Stimulated activated CD4-positive, alpha-beta T cell treated with anti-CD3 and anti-CD28 coated beads, Interleukin-15, amount 100 ng/mL, for 48 hours (primary cell): Measurements from ENCODE around the gene DCAF12.

Experiments
- DNase-seq, 2 donors: peaks; one replicate each; pipeline ENCODE4 v3.0.0-alpha.2; 2020; ENCODE audit warnings: low read depth in 2 of 2

Gene DCAF12

DNA sequence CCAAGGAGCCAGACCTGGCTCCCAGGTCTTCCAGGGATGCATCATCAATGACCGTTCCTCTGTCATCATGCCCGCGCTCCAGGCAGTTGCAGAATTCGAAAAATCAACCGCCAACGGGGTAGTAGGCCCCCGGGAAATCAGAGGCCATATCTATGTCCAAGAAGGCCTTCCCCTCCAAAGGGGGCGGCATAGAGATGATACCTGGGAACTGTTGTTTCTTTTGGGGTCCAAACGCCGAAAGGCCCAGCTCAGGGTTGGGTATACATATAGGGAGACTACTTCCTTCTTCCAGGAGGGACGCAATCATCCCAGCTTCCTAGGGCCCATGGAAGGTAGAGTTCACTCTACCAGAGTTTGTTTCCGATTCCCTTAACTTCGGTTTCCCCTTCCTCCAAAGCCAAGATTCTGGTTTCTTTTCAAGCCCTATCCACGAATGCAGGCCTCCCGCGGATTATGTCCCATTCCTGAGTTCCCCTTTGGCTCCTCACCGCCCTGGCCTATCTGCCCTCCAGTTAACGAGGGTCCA lies 754 bp downstream of the DCAF12 start:
- DNase-seq = no peak

DNA sequence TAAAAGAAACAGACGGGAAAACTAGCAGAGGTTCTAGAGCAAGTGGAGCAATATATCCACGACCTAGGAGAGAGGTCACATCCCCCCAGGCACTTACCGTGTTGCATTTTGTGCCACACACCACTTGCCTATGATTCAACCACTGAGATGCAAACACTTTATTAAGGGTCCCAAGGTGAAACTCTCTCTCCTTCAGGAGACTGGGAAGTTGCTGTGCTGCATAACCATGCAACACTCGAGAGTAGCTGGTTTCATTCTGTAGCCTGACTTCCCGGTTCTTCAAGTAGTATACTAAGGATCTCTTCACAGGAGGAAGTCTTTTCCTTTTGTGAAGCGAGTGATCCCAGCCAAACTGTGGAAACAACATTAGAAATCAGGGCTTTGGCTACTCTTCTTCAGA lies 1.6 kb downstream of the DCAF12 start:
- no peak for DNase-seq

DNA sequence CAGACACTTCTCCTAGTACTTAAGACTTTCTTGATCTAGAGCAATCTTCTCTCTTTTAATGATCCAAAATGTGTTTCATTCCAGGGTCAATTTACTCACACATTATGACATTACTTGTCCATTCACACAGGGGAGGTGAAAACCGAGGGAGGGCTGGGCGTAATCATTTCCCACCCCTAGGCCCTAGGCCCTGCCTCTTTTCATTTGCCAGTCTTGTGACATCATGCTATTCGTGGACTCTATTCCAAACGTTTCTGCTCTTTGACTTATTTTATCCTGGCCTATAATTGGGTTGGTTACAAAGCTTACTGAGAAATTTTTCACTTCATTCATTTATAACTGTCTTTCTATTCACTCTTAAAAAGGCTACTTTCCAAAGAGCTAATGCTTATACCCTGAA lies 2.4 kb downstream of the DCAF12 start:
- no peak for DNase-seq

DNA sequence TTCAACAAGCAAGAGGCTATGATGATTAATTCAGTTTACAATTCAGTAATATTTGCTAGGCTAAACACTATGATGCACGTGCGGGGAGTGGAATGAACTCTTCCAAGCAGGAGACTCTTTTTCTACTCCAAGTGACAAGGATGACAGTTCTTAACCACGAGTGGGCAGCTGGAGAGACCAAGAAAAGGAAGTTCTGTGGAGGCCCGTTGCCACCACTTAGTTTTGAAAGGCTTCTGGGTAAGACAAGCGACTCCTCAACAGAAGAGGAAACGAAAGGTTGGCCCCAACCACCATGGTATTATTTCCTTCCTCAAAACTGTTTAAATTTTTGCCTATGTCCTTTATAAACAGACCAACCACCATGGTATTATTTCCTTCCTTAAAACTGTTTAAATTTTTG lies 2.8 kb downstream of the DCAF12 start:
- DNase-seq = no peak

DNA sequence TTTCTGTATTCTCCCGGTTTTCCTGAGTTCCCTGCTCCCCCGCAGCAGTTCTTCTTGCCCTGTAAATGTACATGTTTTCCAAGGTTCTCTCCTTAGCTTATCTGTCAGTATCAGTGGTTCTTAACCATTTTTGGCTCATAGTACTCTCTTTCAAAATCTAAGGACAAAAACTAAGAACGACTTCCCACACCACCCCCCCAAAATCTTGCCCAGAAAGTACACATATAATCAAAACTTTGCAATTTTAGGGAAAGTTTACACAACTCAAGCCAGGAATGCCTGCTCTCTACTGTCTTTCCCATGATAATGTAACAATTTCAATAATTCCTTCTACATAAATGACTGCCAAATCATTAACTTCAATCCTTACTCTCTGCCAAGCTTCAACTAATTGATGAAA lies 4.5 kb downstream of the DCAF12 start:
- no peak for DNase-seq

DNA sequence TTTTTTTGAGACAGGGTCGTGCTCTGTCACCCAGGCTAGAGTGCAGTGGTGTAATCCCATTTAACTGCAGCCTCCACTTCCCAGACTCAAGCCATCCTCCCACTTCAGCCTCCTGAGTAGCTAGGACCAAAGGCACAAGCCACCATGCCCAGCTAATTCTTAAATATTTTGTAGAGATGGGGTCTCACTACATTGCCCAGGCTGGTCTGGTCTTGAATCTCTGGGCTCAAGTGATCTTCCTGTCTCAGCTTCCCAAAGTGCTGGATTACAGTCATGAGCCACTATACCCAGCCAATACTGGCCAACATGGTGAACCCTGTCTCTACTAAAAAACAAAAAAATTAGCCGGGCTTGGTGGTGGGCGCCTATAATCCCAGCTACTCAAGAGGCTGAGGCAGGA lies 6.8 kb downstream of the DCAF12 start:
- DNase-seq = no peak

DNA sequence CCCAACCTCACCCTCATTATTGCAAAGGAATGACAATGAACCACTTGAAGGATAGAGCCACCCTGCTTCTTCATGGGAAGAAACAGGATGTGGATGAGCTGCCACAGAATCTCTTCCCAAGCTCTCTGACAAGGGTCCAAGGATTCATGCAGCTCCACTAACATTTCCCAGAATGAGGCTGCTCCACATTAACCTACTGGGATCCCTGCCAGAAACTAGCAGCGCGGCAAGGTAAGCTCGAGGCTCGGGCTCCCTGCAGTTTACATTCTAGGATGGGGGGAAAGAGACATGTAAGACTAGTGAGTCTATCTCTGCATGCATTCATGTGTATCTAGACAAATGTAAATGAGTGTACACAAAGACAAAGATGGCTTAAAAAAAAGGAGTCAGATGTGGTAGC lies 12.1 kb downstream of the DCAF12 start:
- DNase-seq = no peak

DNA sequence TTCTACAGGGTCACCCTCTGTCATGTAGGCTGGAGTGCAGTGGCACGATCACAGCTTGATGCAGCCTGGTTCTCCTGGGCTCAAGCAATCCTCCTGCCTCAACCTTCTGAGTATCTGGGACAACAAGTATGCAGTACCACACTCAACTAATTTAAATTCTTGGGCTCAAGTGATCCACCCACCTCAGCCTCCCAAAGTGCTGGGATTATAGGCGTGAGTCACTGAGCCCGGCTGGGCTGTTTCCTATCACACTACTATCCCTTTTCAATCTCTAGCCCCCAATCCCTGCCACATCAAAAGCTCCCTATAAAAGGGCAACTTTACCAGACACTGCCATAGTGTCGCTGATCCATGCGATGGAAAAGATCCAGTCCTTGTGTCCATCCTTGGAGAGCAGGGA lies 20.4 kb downstream of the DCAF12 start:
- no peak for DNase-seq

DNA sequence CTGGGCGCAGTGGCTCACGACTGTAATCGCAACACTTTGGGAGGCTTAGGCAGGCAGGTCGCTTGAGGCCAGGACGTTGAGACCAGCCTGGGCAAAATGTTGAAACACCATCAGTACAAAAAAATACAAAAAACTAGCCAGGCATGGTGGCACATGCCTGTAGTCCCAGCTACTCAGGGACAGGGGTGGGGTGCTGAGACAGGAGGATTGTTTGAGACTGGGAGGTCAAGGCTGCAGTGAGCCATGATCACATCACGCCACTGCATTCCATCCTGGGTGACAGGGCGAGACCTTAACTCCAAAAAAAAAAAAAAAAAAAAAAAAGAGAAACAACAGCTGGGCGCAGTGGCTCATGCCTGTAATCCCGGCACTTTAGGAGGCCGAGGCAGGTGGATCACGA lies 23.7 kb downstream of the DCAF12 start:
- no peak for DNase-seq

DNA sequence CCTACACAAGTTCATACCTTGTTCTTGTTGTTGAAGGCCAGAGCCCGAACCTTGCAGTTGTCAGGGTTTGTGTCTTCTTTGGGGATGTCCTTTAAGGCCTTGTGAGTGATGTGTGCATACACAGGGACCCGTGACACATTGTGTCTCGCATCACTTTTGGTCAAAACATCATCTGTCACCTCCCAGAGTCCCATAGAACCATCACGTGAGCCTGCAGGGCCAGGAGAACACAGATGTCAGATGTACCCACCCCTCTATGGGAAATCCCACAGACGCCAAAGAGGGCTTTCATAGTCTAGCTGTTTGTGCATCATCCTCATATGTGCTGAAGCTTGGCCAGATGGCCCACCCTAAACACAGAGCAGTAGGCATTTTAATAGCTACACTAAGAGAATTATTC lies 28.2 kb downstream of the DCAF12 start:
- DNase-seq = no peak

DNA sequence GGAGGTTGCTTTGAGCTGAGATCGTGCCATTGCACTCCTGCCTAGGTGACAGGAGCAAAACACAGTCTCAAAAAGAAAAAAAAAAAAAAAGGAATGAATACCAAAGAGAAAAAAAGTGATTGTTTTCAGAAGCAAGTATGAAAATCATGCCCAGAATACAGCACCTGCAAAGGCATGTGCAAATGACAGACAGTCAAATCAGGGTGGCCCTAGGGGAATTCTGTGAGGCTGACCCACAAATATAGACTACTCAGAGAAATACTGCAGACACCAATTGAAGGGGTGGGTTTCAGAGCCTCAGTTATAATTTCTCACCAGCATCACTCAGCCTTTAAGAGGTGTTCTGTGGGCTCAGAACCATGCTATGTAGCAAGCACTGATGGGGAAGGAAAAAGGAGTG lies 28.6 kb downstream of the DCAF12 start:
- DNase-seq = no peak

DNA sequence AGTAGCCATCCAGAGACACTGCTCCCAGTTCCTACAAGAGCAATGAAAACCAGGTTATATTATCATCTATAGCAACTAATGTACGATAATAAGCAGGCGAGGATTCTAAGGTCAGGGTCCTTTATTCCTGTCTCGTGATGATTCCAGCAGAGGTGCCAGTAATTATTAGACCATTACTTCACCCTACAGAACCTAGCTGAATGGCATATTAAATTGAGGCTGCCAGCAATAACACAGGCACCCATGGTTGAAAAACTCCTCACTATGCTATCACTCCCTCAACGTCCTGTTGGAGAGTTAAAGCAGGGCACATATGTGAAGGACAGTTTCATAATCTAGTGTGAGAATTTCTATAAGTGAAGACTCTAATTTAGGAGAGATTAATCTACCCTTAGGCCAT lies 29.7 kb downstream of the DCAF12 start:
- DNase-seq = no peak

DNA sequence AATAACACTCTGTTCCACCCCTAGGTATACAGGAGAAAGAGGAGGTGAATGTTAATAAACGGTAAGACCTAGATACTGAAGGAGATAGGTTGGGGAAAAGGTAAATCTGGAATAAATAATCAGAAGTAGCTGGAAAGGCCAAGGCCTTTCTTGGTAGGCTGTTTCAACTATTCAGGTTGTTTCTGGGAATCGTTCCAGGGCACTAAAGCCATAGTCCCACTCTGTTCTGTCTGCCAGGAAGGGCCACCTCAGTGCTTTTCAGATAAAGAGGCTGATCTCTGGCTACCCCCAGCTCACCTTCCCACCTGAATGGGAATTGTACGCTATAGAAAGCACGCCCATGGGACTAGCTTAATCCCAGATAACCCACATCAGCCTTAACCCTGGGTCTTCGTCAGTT lies 32.9 kb downstream of the DCAF12 start:
- DNase-seq = no peak

DNA sequence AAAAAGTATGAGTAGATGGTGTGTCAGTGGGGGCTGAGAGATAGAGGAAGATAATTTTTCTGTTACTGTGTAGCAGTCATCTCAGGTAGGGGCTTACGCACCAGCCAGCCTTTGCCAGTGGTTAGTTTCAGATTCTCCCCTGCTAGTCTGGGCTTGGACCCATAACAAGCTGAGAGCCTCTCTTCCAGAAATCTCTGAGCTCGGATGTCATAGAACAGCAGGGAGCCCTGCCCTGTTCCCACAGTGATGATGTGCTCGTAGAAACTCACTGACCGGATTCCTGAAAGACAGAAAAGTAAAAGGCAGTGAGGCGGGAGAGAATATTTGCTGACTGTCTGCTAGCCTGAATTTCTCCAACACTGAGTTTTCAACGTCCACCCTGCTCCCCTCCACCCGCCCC lies 37.2 kb downstream of the DCAF12 start:
- no peak for DNase-seq

DNA sequence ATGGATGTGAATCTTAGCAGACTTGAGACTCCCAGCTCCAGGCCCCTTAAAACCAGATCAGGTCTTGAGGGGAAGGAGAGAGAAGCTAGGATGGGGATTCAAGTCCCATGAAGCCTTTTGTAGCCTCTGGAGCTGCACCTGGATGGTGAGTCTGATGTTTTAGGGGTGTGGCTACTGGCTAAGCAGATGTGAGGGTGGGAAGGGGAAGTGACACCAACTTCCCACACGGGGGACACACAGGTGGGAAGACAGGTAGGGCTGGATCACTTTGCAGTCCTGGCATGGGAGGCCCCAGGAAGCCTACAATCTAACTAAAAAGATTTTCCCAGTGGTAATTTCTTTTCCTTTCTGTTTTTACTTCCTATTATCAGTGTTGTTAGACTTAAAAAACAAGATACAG lies 39.1 kb downstream of the DCAF12 start:
- DNase-seq = no peak

DNA sequence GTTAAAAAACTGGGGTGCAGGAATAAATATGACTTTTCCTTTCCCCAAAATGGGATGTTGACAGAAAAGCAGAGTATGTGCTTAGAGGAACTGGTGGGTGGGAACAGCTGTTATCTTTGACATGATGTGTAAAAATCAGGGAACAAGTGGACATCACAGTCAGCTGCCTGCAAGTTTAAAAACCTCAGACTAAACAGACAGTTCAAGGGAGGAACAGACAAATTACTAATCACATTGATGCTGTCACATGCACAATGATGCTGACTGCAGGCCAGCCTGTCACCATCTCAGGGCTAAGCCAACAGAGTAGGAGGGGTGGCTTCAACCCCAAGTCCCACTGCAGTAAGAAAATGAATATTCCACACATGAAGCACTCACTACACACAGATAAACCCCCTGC lies 39.6 kb downstream of the DCAF12 start:
- no peak for DNase-seq

DNA sequence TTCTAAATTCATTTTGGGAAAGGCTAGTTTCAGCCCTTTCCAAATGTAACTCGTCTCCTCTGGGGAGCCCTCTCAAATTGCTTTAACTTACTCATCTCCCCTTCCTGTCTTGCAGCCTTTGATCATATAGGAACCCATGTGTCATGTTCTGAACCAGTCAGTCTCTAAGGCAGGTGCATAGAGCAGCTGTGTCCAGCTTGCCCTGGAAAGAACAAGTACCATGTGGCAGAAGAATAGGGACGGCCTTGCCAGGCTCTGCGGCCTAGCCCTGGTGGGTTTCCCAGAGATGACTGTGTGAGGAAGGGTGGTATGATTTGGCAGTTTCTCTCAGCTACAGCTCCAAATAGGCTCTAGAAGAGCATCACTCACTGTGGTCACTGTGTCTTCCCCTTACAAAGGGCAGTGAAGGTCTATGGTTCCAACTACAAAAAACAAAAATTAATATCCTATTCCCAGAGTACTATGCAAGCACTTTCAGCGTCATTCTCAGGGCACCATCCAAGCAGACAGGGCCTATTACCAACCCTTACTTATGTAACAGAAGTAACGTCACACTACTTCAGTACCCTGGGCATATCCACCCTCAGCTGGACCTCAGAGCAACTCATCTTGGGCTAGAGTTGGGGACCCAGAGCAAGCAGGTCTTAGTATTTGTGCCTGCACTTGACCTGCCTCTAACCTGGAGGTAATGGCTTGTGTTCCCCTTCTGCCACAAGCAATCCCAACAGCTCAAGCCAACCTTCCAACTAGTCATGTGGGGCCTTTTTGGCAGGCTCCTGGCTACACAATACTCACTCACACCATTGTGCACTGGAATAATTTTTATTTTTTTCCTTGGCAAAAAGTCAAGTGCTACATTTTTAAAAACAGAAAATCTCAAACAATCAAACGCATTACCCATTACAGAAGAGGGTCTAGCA lies 40.7 kb downstream of the DCAF12 start:
- no peak for DNase-seq

DNA sequence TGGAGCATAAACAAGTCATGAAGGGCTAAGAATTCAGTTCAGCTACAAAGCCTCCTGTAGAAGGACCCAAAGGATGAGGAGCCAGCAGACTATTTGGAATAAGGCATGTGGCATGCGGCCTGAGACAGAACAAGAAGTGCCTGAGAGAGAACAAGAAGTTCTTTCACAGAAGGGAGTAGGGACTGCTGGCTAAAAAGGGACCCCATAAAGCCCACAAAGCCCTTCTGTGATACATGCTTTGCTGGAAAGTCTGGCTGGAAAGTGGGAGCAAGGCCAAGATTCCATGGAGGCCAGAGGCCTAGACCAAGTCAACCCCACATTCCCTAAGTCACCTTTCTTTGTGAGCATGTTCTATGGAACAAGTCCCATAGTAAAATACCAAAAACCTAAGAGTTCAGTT lies 41.9 kb downstream of the DCAF12 start:
- no peak for DNase-seq

DNA sequence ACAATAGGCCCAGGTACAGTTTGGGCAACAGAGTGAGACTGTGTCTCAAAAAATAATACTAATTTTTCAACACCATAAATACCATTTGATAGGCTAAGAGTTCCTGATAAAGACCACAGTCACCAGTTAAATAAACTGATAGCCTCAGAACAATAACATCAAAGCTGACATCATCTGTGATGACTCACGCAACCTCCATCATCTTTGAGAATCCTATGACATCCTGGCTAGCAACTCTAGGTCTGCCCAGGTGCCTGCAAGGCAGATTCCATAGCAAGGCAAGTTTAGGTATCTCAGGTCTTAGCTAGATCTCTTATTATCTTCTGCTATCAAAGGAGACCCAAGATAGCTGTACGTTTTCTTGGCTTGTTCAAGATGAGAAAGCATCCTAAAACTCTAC lies 47.3 kb downstream of the DCAF12 start:
- no peak for DNase-seq

DNA sequence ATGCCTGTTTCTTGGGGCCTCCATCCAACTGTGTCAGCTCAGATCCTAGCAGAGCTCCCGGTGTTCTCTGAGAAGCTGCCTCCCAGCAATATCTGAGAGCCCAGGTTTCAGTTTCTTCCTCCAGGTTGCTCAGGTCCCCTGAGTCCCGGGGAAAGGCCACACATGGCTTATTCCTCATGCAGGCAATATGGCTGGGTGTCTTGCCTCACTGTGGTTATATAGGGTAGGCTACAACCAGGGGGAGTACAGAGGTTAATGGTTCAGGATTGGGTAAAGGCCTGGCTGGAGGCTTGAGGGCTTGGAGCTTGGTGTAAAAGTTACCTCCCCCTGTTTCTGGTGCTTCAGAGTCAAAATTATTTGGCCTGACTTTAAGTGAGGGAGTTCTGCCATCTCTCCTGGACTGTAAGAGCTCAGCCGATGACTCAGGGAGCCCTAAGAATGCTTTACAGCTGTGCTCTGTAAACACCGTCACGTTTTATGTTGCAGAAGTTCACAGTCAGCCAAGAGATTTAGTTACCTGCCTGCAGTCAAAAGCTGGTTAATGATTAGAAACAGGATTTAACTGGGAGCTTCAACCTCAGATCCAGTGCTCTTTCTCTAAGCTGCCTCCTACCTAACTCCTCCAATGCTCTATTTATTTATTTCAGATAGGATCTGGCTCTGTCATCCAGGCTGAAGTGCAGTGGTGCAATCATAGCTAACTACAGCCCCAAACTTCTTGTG lies 53.5 kb downstream of the DCAF12 start:
- DNase-seq = no peak

DNA sequence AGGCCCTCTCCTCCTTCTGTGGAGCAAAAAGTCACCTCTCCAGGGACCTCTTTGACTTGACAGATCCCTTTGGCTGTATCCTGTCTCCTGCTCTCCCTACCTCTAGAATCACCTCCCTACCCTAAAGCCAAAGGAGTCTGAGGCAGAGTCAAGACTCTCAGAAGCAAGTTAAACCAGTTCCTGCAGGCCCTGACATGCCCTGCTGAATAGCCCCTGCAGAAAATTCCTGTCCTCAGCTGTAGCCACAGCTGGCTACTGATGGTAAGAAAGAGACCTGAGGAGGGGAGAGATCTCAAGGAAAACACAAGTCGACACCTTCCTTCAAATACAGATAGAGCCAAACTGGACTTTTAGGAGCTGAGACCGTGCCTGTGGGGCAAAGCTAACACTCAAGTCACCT lies 54.1 kb downstream of the DCAF12 start:
- DNase-seq = no peak

DNA sequence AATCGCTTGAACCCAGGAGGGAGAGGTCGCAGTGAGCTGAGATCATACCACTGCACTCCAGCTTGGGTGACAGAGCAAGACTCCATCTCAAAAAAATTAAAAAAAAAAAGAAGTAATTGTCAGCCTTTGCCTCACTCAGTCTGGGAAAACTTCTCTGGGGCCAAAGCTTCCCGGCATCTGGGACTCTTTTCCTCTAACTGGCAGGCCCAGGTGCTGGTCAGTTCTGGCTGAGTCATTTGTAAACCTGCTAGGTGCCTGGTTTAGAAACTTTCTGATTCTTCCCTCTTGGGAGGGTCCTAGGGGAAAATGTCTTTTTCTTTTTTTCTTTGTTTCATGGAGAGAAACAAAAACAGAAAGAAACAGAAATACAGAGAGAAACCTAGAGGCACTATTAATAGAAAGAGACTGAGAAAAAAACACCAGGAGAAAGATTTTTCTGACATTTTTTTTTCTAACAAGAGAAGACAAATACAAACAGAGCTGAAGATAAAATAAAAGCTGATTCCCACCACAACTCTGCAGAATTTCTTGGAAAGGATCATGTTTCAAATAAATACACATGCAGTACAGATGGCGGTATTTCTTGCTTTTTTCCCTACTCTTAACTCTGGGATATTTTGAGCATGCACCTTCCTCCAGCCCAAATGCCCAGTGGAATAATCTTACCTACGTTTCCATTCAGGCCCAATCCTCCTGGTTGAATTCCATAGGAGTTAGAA lies 55.7 kb downstream of the DCAF12 start:
- DNase-seq = no peak
